Breast epithelium (tissue), 4 donors: ENCODE data around the gene MICALL2. TPM values are rescaled to one million over a fixed set of nuclear protein-coding genes. Genes with fewer than 3 reads are reported as not detected.

Experiments used
- DNase-seq, 2 donors: peaks; one replicate each; pipeline ENCODE4 v3.0.0-alpha.2; 2019; ENCODE audit warnings: low spot score in 2 of 2
- H3K27ac ChIP-seq, 2 donors: fragments of 200-600 bp; sonication (generic) in 1 of 2; one replicate each; pipeline ENCODE4 v1.5.1; 2016 to 2019; ENCODE audit warnings: mild to moderate bottlenecking in 1 of 2
- H3K27me3 ChIP-seq, 2 donors: fragments of 200-600 bp; sonication (generic) in 1 of 2; one replicate each; pipeline versions ENCODE4 v1.5.1 to v1.6.0; 2017 to 2019; ENCODE audit warnings: control low read depth in 1 of 2, mild to moderate bottlenecking in 1 of 2
- H3K36me3 ChIP-seq: fragments of 200-600 bp; one replicate; pipeline ENCODE4 v1.5.1; 2019
- H3K4me1 ChIP-seq, 2 donors: fragments of 200-600 bp; sonication (generic); one replicate each; pipeline ENCODE4 v1.5.1; 2016 to 2019; ENCODE audit warnings: control low read depth in 1 of 2
- H3K4me3 ChIP-seq, 3 donors: fragments of 200-600 bp; sonication (generic); 1 replicate in 2 of 3; 2 replicates in 1 of 3; pipeline ENCODE4 v1.5.1; 2016 to 2019; ENCODE audit warnings: mild to moderate bottlenecking in 3 of 3, moderate library complexity in 2 of 3
- H3K9me3 ChIP-seq, 2 donors: fragments of 200-600 bp; sonication (generic) in 1 of 2; one replicate each; pipeline ENCODE4 v1.5.1; 2016 to 2019; ENCODE audit warnings: control low read depth in 1 of 2
- CTCF ChIP-seq, 3 donors: fragments of 450-650 bp; IDR thresholded peaks; one replicate each; pipeline ENCODE4 v1.5.1; 2016 to 2017; ENCODE audit warnings: antibody characterized with exemption in 3 of 3, mild to moderate bottlenecking in 3 of 3, moderate library complexity in 3 of 3
- POLR2A ChIP-seq: fragments of 450-650 bp; IDR thresholded peaks from one replicate; pipeline ENCODE4 v1.6.1; 2016; ENCODE audit warnings: antibody characterized with exemption, mild to moderate bottlenecking, moderate library complexity
- POLR2AphosphoS5 ChIP-seq, 3 donors: sonication (generic); formaldehyde crosslinking; IDR thresholded peaks; one replicate each; pipeline ENCODE4 v1.6.1; 2017; ENCODE audit warnings: antibody characterized with exemption in 3 of 3
- intact Hi-C: fragments of 100-400 bp; cut with DNase I; formaldehyde crosslinking; loops from one replicate; pipeline ENCODE4 v1.15.1; 2023; ENCODE audit warnings: low total_unique reads
- total RNA-seq, 3 donors: library from RNA; depleted of rRNA; stranded (reverse); fragments of >200 nt; gene quantifications; one replicate each; pipeline ENCODE4 v1.1.0, GENCODE V29; 2016

MICALL2 gene
- total RNA-seq, 3 donors from 2014 or later, result 4.0 to 20.0 (median 15.8) TPM

- no peak overlapping the region for H3K27ac ChIP-seq
- peaks cover 0 to 4% of the 10 kb centered on the region in 2 donors for H3K9me3 ChIP-seq
- H3K36me3 ChIP-seq, result no peaks in the 10 kb centered on the region
- no peaks in the 10 kb centered on the region for H3K4me1 ChIP-seq
- TF ChIP-seq POLR2A (no peak), POLR2AphosphoS5 (IDR thresholded peaks at IDR 0.05) (no peak), CTCF (IDR thresholded peaks at IDR 0.05) (no peak)
- H3K27me3 ChIP-seq, result peaks cover 0 to 79% of the 10 kb centered on the region in 2 donors
- no peak for DNase-seq
- H3K4me3 ChIP-seq, result no peak overlapping the region
- intact Hi-C loops, result no loop called here
Observed at GRCh38 chr7:1385086-1385808, 74.0 kb downstream of the MICALL2 start.

Other genes with a start within 250 kb of the MICALL2 start
- gene UNCX, start 226.6 kb downstream of the MICALL2 start, total RNA-seq, result not detected
- 10 to 100 TPM; 27.5 to 32.1 (median 27.7) TPM for gene INTS1, start 44.9 kb upstream of the MICALL2 start, total RNA-seq
- 10 to 100 TPM; 14.4 to 25.9 (median 25.2) TPM for gene MAFK, start 71.2 kb upstream of the MICALL2 start, total RNA-seq
- gene TMEM184A, start 96.7 kb upstream of the MICALL2 start, total RNA-seq, result 1 to 10 TPM in 2 of 3 donors, not detected in 1; 6.6 to 8.2 TPM
- 10 to 100 TPM; 32.6 to 52.8 (median 45.4) TPM for gene PSMG3, start 110.6 kb upstream of the MICALL2 start, total RNA-seq
- 1 to 10 TPM in 1 of 3 donors, under 1 TPM in 2; 0.59 to 1.3 (median 0.96) TPM for gene ELFN1, start 210.8 kb upstream of the MICALL2 start, total RNA-seq